22Rv1 (cell line): ENCODE results near the gene SEMA3C.

Source experiments
- ZFX ChIP-seq: fragments of 450-650 bp; IDR thresholded peaks from 2 replicates; pipeline ENCODE4 v1.6.1; 2017; ENCODE audit warnings: antibody characterized with exemption, borderline replicate concordance
- TF ChIP-seq, protein P1 (sequence below): fragments of 450-650 bp; IDR thresholded peaks from 2 replicates; pipeline ENCODE4 v1.5.1; 2017; ENCODE audit warnings: mild to moderate bottlenecking

DNA sequence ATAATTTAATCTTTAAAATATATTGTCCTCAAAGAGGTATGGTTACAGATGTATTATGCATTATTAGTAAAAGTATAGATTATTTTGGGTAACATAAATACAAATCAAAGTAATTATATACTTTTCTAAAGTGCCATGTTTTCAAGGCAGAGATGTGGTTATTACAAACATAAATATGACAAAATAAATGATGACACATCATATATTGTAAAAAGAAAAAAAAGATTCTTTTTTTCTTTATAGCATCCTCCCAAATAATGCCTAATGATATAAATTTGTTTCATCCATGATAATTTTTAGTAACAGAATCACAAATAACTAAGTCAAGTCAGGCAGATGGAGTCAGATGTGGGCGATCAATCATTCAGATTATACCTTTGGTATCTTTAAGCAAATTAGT, 29.3 kb downstream of the SEMA3C start:
- TF ChIP-seq, protein P1, sequence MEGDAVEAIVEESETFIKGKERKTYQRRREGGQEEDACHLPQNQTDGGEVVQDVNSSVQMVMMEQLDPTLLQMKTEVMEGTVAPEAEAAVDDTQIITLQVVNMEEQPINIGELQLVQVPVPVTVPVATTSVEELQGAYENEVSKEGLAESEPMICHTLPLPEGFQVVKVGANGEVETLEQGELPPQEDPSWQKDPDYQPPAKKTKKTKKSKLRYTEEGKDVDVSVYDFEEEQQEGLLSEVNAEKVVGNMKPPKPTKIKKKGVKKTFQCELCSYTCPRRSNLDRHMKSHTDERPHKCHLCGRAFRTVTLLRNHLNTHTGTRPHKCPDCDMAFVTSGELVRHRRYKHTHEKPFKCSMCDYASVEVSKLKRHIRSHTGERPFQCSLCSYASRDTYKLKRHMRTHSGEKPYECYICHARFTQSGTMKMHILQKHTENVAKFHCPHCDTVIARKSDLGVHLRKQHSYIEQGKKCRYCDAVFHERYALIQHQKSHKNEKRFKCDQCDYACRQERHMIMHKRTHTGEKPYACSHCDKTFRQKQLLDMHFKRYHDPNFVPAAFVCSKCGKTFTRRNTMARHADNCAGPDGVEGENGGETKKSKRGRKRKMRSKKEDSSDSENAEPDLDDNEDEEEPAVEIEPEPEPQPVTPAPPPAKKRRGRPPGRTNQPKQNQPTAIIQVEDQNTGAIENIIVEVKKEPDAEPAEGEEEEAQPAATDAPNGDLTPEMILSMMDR, result no peak
- TF ChIP-seq ZFX, result no peak
